ENCODE results near the gene LAG3.
"Not testable (repeated sequence)": the region's sequence is repeated elsewhere in the genome, so short reads cannot be mapped to it uniquely, and the experiment has no call there.

The LAG3 gene

GRCh38 chr12:6730169-6730568 lies 42.2 kb upstream of the LAG3 start:
- TF ChIP-seq CTCF (IDR thresholded peaks at IDR 0.05; ENCODE audit: extremely low read depth, insufficient read depth, missing control alignments), result no peak
- in situ Hi-C loops (cut with MboI; ENCODE audit: low pct_unique_long_range_greater_than_20kb, low sequenced_read_pairs, unreplicated experiment), result no loop called here
- no peak for DNase-seq (ENCODE audit: low spot score)

GRCh38 chr12:6734506-6735387 lies 37.6 kb upstream of the LAG3 start:
- DNase-seq (ENCODE audit: low spot score), result no peak
- in situ Hi-C loops (cut with MboI; ENCODE audit: low pct_unique_long_range_greater_than_20kb, low sequenced_read_pairs, unreplicated experiment), result no loop called here
- TF ChIP-seq CTCF (IDR thresholded peaks at IDR 0.05; ENCODE audit: extremely low read depth, insufficient read depth, missing control alignments), result no peak

- DNase-seq (ENCODE audit: low spot score), result peak; percentile 67
- in situ Hi-C loops (cut with MboI; ENCODE audit: low pct_unique_long_range_greater_than_20kb, low sequenced_read_pairs, unreplicated experiment), result no loop called here
- TF ChIP-seq CTCF (IDR thresholded peaks at IDR 0.05; ENCODE audit: extremely low read depth, insufficient read depth, missing control alignments), result peak; percentile 68
These were observed 36.7 kb upstream of the LAG3 start for GRCh38 chr12:6735448-6736191.

- DNase-seq (ENCODE audit: low spot score), result no peak
- TF ChIP-seq CTCF (IDR thresholded peaks at IDR 0.05; ENCODE audit: extremely low read depth, insufficient read depth, missing control alignments), result no peak
- in situ Hi-C loops (cut with MboI; ENCODE audit: low pct_unique_long_range_greater_than_20kb, low sequenced_read_pairs, unreplicated experiment), result no loop called here
These were observed 35.6 kb upstream of the LAG3 start for GRCh38 chr12:6736754-6737153.

GRCh38 chr12:6742080-6742479 lies 30.2 kb upstream of the LAG3 start:
- in situ Hi-C loops (cut with MboI; ENCODE audit: low pct_unique_long_range_greater_than_20kb, low sequenced_read_pairs, unreplicated experiment); DNase-seq (ENCODE audit: low spot score): not testable (repeated sequence)

GRCh38 chr12:6742834-6743233 lies 29.5 kb upstream of the LAG3 start:
- in situ Hi-C loops (cut with MboI; ENCODE audit: low pct_unique_long_range_greater_than_20kb, low sequenced_read_pairs, unreplicated experiment), result no loop called here
- DNase-seq (ENCODE audit: low spot score), result no peak
- TF ChIP-seq CTCF (IDR thresholded peaks at IDR 0.05; ENCODE audit: extremely low read depth, insufficient read depth, missing control alignments), result no peak

- DNase-seq (ENCODE audit: low spot score); in situ Hi-C loops (cut with MboI; ENCODE audit: low pct_unique_long_range_greater_than_20kb, low sequenced_read_pairs, unreplicated experiment): not testable (repeated sequence)
These were observed 29.0 kb upstream of the LAG3 start for GRCh38 chr12:6743300-6743699.

All from GM13977 (cell line).